Erythroblast (primary cell): ENCODE data around the gene MAP1LC3A.

Experiments used
- GATA1 ChIP-seq: IDR thresholded peaks from 2 replicates; pipeline ENCODE4 v1.6.1; 2011; ENCODE audit warnings: low read depth, mild to moderate bottlenecking, control low read depth, low read length, moderate library complexity
- POLR2A ChIP-seq: IDR thresholded peaks from 2 replicates; pipeline ENCODE4 v1.6.1; 2011; ENCODE audit warnings: mild to moderate bottlenecking, low read length

GRCh38 chr20:34566978-34567891 is 8.7 kb downstream of the MAP1LC3A start:
- TF ChIP-seq POLR2A (no peak), GATA1 (no peak)
